A549 (cell line): Measurements from ENCODE around the gene E2F1. TPM values are rescaled to one million over a fixed set of nuclear protein-coding genes. Genes with fewer than 3 reads are reported as not detected.

ENCODE experiments used
- ATAC-seq, 2 experiments: fragments of 200-7000 bp in 1 of 2; fragments of >200 bp in 1 of 2; cut with Nextera tagmentation in 1 of 2; cut with Tn5 transposase in 1 of 2; 3 replicates each; pipeline versions ENCODE4 v1.8.0 to v1.9.1; 2018 to 2020; ENCODE audit warnings: mild to moderate bottlenecking in 1 of 2, moderate library complexity in 1 of 2
- CTCF ChIA-PET: fragments of 300-600 bp; sonication (Branson Sonifier 250); formaldehyde crosslinking; extraction: SDS; loops from one replicate; lab custom pipeline; 2021; ENCODE audit warnings: antibody characterized with exemption, inconsistent platforms; lab: Yijun Ruan, JAX
- POLR2A ChIA-PET: fragments of 350-600 bp; formaldehyde crosslinking; extraction: SDS; loops from one replicate; lab custom pipeline; 2021; ENCODE audit warnings: antibody characterized with exemption, inconsistent platforms; lab: Yijun Ruan, JAX
- DNase-seq, 2 experiments: peaks; one replicate each; pipeline versions ENCODE4 v3.0.0 to v3.0.0-alpha.2; 2011 to 2016; ENCODE audit warnings: low read depth in 1 of 2, low spot score in 1 of 2
- FAIRE-seq: peaks from 2 replicates; lab custom pipeline; 2011; peaks lifted over from hg19 to GRCh38; lab: Jason Lieb, UNC
- H3K27ac ChIP-seq, 2 experiments: fragments of >200 bp; sonication (Bioruptor Twin); formaldehyde crosslinking; 3 replicates each; pipeline ENCODE4 v1.5.1; 2016 to 2017
- H3K4me1 ChIP-seq: fragments of >200 bp; sonication (Bioruptor Twin); formaldehyde crosslinking; 3 replicates; pipeline ENCODE4 v1.6.1; 2016
- H3K4me2 ChIP-seq: fragments of >200 bp; sonication (Bioruptor Twin); formaldehyde crosslinking; 3 replicates; pipeline ENCODE4 v1.6.1; 2016
- H3K4me3 ChIP-seq: fragments of >200 bp; sonication (Bioruptor Twin); formaldehyde crosslinking; 3 replicates; pipeline ENCODE4 v1.5.1; 2016
- H3K9me3 ChIP-seq: fragments of >200 bp; sonication (Bioruptor Twin); formaldehyde crosslinking; 3 replicates; pipeline ENCODE4 v1.6.1; 2016
- CBX2 ChIP-seq: fragments of 200-600 bp; sonication (generic); IDR thresholded peaks from 2 replicates; pipeline ENCODE4 v1.6.1; 2016; ENCODE audit warnings: low read depth, mild to moderate bottlenecking, borderline replicate concordance
- GATA3 ChIP-seq: IDR thresholded peaks from 2 replicates; pipeline ENCODE4 v1.6.1; 2012; ENCODE audit warnings: borderline replicate concordance
- HES2 ChIP-seq: fragments of >200 bp; sonication (Bioruptor Twin); formaldehyde crosslinking; IDR thresholded peaks from 2 replicates; pipeline ENCODE4 v1.6.1; 2016
- JUNB ChIP-seq: fragments of >200 bp; sonication (Bioruptor Twin); formaldehyde crosslinking; IDR thresholded peaks from 2 replicates; pipeline ENCODE4 v1.6.1; 2016
- KDM1A ChIP-seq: fragments of 200-600 bp; sonication (generic); IDR thresholded peaks from 2 replicates; pipeline ENCODE4 v1.6.1; 2016; ENCODE audit warnings: low read depth, mild to moderate bottlenecking
- MYC ChIP-seq: IDR thresholded peaks from 2 replicates; pipeline ENCODE4 v1.6.1; 2012; ENCODE audit warnings: mild to moderate bottlenecking, inconsistent platforms, low read length, improper control_type of control experiment, borderline replicate concordance
- NFE2L2 ChIP-seq: fragments of 150-350 bp; conservative IDR thresholded peaks from 2 replicates; pipeline ENCODE4 v1.6.1; 2014; ENCODE audit warnings: low read length
- POLR2A ChIP-seq: IDR thresholded peaks from 2 replicates; pipeline ENCODE4 v1.6.1; 2012; ENCODE audit warnings: mild to moderate bottlenecking, low read length
- REST ChIP-seq: fragments of 200-600 bp; sonication (generic); IDR thresholded peaks from 2 replicates; pipeline ENCODE4 v1.6.1; 2016; ENCODE audit warnings: antibody characterized with exemption, mild to moderate bottlenecking, moderate library complexity
- SREBF2 ChIP-seq: fragments of 450-650 bp; IDR thresholded peaks from 2 replicates; pipeline ENCODE4 v1.6.1; 2014; ENCODE audit warnings: mild to moderate bottlenecking, moderate library complexity
- TFCP2L1 ChIP-seq: fragments of 250-450 bp; sonication (Bioruptor Pico); IDR thresholded peaks from 2 replicates; pipeline ENCODE4 v1.5.0; 2021; ENCODE audit warnings: mild to moderate bottlenecking
- ZC3H11A ChIP-seq: fragments of 450-650 bp; IDR thresholded peaks from 2 replicates; pipeline ENCODE4 v1.6.1; 2014; ENCODE audit warnings: antibody characterized with exemption, mild to moderate bottlenecking
- ZFP36 ChIP-seq: fragments of 450-650 bp; IDR thresholded peaks from 2 replicates; pipeline ENCODE4 v1.6.1; 2014; ENCODE audit warnings: borderline replicate concordance; ENCODE audit not compliant: partially characterized antibody
- ZNF302 ChIP-seq: fragments of 250-450 bp; sonication (Bioruptor Pico); IDR thresholded peaks from 2 replicates; pipeline ENCODE4 v1.9.0; 2021; ENCODE audit warnings: inconsistent platforms, mild to moderate bottlenecking, moderate library complexity
- WGBS: methylation state at CpG from one replicate; pipeline ENCODE4 v1.1.6; 2017; ENCODE audit errors: missing lambda C conversion rate; 5-methylcytosine and 5-hydroxymethylcytosine counted together
- polyA plus RNA-seq, 4 experiments: library from polyadenylated mRNA; depleted of rRNA in 3 of 4; stranded (reverse); fragments of >200 nt; fragmentation: RNase III in 1 of 4; extraction: RNeasy Plus Mini Kit Qiagen cat#74134 plus additional on column Dnase treatment in 1 of 4; gene quantifications; 2 replicates in 3 of 4; 3 replicates in 1 of 4; pipeline ENCODE4 v1.2.3, GENCODE V29; 2011 to 2017
- TF ChIP-seq, protein P1 (sequence below): IDR thresholded peaks from 2 replicates; pipeline ENCODE4 v1.6.1; 2012
- TF ChIP-seq, protein P2 (sequence below): fragments of >200 bp; sonication (Bioruptor Twin); formaldehyde crosslinking; IDR thresholded peaks from 3 replicates; pipeline ENCODE4 v1.5.1; 2016

The E2F1 gene
- polyA plus RNA-seq, 2 of the 4 experiments (the other 2 are of a cell fraction), result 17.9 to 35.8 TPM

DNA sequence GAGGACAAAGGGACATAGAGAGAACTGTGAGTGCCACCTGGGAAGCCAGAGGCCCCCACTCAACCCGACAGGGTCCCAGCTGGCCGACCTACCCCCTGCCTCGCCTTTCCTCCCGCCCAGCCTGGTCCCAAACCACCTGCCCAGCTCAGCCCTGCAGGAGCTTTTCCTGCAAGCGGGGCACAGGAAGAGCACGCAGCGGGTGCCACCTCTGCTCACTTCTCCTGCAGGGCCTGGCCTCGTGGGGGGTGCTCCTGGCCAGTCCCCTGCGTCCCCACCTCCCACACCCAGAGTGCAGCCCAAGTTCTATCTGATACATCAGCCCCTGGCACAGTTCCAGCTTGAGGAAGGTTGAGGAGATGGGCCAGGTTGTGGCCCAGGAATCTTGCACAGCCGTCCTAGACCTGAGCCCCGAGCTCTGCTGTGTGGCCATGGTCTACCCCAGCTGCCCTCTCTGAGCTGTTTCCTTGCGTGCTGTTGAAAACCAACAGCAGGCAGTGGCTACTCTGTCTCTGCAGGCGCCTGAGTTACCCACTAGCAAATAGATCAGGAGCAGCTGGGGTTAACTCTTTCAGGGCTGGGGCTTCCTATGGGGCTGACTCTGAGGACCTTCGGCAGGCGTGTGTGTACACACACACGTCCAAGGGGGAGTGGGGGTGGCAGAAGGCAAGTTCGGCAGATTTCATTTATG, 13.6 kb downstream of the E2F1 start:
- peak overlapping the region; percentile 61 for H3K4me3 ChIP-seq
- peaks cover 23% of the 10 kb centered on the region for H3K4me1 ChIP-seq
- H3K27ac ChIP-seq, result peak overlapping the region; percentile 76 to 94; a peak in 4 of 6 replicates
- ATAC-seq (0 out of 6 replicates have a peak, but pooled peaks of 1 of the 2 experiments have one; percentile 1), DNase-seq (no peak), FAIRE-seq (no peak)
- ChIA-PET CTCF (interaction anchor here (1.0 to 2.1 kb wide), 3 partner anchors 10 to 457 kb away, joined by 3 to 10 read pairs (median 5); partner anchors contain the start of gene C20orf144), POLR2A (interaction anchor here (0.5 to 1.5 kb wide), 3 partner anchors 9 to 182 kb away, joined by 3 read pairs; partner anchors contain the start of genes CBFA2T2 and PXMP4)
- TF ChIP-seq JUNB, result no peak
- no peak for TF ChIP-seq MYC
- TF ChIP-seq, protein P1, sequence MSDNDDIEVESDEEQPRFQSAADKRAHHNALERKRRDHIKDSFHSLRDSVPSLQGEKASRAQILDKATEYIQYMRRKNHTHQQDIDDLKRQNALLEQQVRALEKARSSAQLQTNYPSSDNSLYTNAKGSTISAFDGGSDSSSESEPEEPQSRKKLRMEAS, result no peak
- no peak for TF ChIP-seq SREBF2
- TF ChIP-seq CBX2, result no peak
- TF ChIP-seq GATA3, result no peak
- no peak for TF ChIP-seq POLR2A
- TF ChIP-seq TFCP2L1 (CRISPR knock-in tag), result no peak
- 82% methylated on average over 17 of the region's 17 CpGs for WGBS
- H3K9me3 ChIP-seq, result no peaks in the 10 kb centered on the region
- peak overlapping the region; percentile 82 for H3K4me2 ChIP-seq

GRCh38 chr20:33671573-33672288, 14.5 kb downstream of the E2F1 start:
- no peak for TF ChIP-seq REST
- no peak for TF ChIP-seq ZNF302 (CRISPR knock-in tag)
- TF ChIP-seq POLR2A, result no peak
- TF ChIP-seq ZFP36, result peak; percentile 70
- no peak for TF ChIP-seq NFE2L2
- TF ChIP-seq KDM1A, result 0 out of 2 replicates have a peak, but pooled peaks have one; percentile 75
- TF ChIP-seq, protein P2, sequence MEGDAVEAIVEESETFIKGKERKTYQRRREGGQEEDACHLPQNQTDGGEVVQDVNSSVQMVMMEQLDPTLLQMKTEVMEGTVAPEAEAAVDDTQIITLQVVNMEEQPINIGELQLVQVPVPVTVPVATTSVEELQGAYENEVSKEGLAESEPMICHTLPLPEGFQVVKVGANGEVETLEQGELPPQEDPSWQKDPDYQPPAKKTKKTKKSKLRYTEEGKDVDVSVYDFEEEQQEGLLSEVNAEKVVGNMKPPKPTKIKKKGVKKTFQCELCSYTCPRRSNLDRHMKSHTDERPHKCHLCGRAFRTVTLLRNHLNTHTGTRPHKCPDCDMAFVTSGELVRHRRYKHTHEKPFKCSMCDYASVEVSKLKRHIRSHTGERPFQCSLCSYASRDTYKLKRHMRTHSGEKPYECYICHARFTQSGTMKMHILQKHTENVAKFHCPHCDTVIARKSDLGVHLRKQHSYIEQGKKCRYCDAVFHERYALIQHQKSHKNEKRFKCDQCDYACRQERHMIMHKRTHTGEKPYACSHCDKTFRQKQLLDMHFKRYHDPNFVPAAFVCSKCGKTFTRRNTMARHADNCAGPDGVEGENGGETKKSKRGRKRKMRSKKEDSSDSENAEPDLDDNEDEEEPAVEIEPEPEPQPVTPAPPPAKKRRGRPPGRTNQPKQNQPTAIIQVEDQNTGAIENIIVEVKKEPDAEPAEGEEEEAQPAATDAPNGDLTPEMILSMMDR, result no peak
- TF ChIP-seq ZC3H11A, result no peak
- no peak for TF ChIP-seq HES2
- WGBS, result 85% methylated on average over 8 of the region's 8 CpGs
- Histone ChIP-seq H3K27ac (no peak overlapping the region; a peak in 1 of 6 replicates), H3K4me2 (no peak overlapping the region; the same call in 2 of the 3 replicates), H3K9me3 (no peaks in the 10 kb centered on the region), H3K4me1 (peaks cover 23% of the 10 kb centered on the region), H3K4me3 (no peak overlapping the region)
- ChIA-PET CTCF (interaction anchor here (0.6 to 2.1 kb wide), 6 partner anchors 9 to 214 kb away, joined by 3 to 10 read pairs (median 4); partner anchors contain the start of genes C20orf144 and CHMP4B), POLR2A (interaction anchor here (1.0 kb wide), 1 partner anchor 48 kb away, joined by 3 read pairs; the partner anchor contains the start of gene PXMP4)
- ATAC-seq (no peak), DNase-seq (no peak), FAIRE-seq (no peak)
